ENCODE results near the gene TMEM52B.
"Not testable (repeated sequence)": the region's sequence is repeated elsewhere in the genome, so short reads cannot be mapped to it uniquely, and the experiment has no call there.

TMEM52B gene

GRCh38 chr12:10171973-10172728 lies 6.7 kb upstream of the TMEM52B start, which contains the start of gene OLR1:
OLR1 (minus strand) TSS chr12:10172132; CDS start chr12:10172077, 55 bp downstream.
- no peak for DNase-seq

GRCh38 chr12:10174986-10175614 lies 3.7 kb upstream of the TMEM52B start:
- DNase-seq, result no peak

GRCh38 chr12:10175846-10176636 lies 2.8 kb upstream of the TMEM52B start:
- no peak for DNase-seq

- DNase-seq, result no peak
Observed at GRCh38 chr12:10179776-10180181, 947 bp downstream of the TMEM52B start.

GRCh38 chr12:10182354-10183049 lies 3.7 kb downstream of the TMEM52B start:
- DNase-seq, result no peak

GRCh38 chr12:10184261-10184843 lies 5.5 kb downstream of the TMEM52B start:
- DNase-seq, result no peak

GRCh38 chr12:10186299-10186698 lies 7.5 kb downstream of the TMEM52B start:
- DNase-seq, result no peak

- DNase-seq, result not testable (repeated sequence)
Observed at GRCh38 chr12:10186958-10187357, 8.1 kb downstream of the TMEM52B start.

- no peak for DNase-seq
Observed at GRCh38 chr12:10189653-10190052, 10.8 kb downstream of the TMEM52B start.

GRCh38 chr12:10190558-10191388 lies 11.9 kb downstream of the TMEM52B start:
- no peak for DNase-seq

GRCh38 chr12:10191865-10192264 lies 13.0 kb downstream of the TMEM52B start:
- DNase-seq, result peak; percentile 25

- no peak for DNase-seq
Observed at GRCh38 chr12:10194160-10194670, 15.4 kb downstream of the TMEM52B start.

- no peak for DNase-seq
Observed at GRCh38 chr12:10196210-10196609, 17.4 kb downstream of the TMEM52B start.

- no peak for DNase-seq
Observed at GRCh38 chr12:10197879-10198278, 19.0 kb downstream of the TMEM52B start.

- not testable (repeated sequence) for DNase-seq
Observed at GRCh38 chr12:10204495-10204894, 25.7 kb downstream of the TMEM52B start.

GRCh38 chr12:10205220-10205807 lies 26.5 kb downstream of the TMEM52B start:
- peak; percentile 25 for DNase-seq

GRCh38 chr12:10207136-10207535 lies 28.3 kb downstream of the TMEM52B start:
- no peak for DNase-seq

- no peak for DNase-seq
Observed at GRCh38 chr12:10210225-10210624, 31.4 kb downstream of the TMEM52B start.

- DNase-seq, result no peak
Observed at GRCh38 chr12:10211101-10211939, 32.5 kb downstream of the TMEM52B start.
